Endometrial microvascular endothelial cells (primary cell): ENCODE results near the gene BLOC1S5. TPM values are rescaled to one million over a fixed set of nuclear protein-coding genes. Genes with fewer than 3 reads are reported as not detected.

Experiments
- in situ Hi-C: cut with HindIII; loops from 2 replicates; pipeline ENCODE4 v1.10.0; 2017; ENCODE audit warnings: low sequenced_read_pairs, low pct_unique_long_range_greater_than_20kb; ENCODE audit errors: inconsistent ontology term
- total RNA-seq: library from RNA; depleted of rRNA; stranded (reverse); fragments of >200 nt; gene quantifications from one replicate; pipeline ENCODE4 v1.2.3, GENCODE V29; 2015; ENCODE audit errors: inconsistent ontology term

Gene BLOC1S5
- total RNA-seq, 1 donor from 2014 or later = 9.9 TPM

DNA sequence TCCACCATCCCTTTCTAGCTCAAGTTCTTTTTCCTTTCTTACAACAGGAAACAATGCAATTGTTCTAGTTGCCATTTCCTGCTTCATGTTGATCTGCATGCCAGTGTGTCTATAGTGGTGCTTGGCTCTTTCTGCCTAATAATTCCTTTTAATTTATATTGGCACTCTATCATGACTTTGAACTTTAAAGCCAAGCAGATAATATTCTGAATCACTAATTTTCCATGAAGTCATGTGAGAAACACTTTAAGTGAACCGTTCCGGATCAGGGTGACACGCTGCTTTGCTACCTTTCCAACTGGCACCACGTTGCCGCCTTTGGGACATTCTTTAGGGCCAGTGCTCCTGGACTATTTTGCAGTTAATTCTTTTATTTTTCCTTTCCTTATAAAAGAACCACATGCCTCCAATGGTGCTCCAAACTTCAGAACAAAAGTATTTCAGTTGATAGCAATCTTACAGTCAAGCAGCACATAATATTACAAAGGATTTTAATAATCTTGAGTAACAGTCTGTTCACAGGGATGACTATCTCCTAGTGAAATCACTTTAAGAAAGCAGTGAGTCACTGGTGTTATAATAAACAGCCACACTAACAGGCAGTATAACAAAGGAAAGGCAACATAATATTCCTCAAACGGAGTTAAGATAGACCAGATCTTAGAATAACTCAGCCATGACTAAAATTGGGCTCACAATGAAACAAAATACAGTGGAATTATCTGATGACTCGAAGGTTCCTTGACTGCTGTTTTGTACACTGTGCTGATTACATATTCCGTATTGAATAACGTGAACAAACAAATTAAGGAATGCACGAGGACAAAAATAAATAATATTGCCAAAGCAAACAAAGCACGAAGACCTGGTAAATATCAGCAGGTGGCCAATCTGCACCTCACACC is 19.0 kb upstream of the BLOC1S5 start:
- in situ Hi-C loops = no loop called here

- in situ Hi-C loops = no loop called here
Measured at GRCh38 chr6:8082572-8082953, 18.4 kb upstream of the BLOC1S5 start.

DNA sequence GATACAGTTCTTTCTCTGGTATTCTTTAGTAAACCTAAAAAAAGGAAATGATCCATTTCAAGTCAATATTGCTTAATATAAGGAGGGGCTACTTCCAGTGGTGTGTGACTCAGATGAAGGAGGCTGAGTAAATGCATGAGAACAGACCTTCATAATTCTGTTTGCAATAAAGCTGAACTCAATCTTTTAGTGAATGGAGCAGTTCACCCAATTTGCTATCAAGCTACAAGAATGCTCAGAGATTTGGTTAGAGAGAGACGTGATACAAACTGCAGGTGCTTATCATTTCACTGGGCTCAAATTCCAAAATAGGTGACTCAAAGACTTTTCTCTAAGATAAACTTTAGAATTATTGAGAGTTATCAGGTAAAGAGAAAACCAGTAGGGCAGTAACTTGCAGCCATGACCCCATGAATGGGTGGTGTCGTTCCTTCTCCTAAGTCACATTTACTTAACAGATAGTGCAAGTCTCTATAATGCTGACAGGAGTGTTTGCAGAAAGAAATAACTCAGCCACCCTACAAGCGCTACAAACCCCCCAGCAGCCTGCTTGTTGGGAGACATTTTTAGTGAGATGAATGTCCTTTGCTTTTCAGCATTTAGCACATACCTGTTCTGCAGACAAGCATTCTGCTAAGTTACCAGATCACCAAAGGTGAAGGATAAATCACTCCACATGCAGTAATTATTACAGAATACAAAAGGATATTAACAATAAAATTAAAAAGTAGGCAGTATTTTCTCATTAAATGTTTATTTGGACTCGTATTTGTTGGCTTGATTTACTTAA is 16.4 kb upstream of the BLOC1S5 start:
- in situ Hi-C loops = no loop called here

- in situ Hi-C loops = no loop called here
Measured at GRCh38 chr6:8079126-8079525, 14.9 kb upstream of the BLOC1S5 start.

DNA sequence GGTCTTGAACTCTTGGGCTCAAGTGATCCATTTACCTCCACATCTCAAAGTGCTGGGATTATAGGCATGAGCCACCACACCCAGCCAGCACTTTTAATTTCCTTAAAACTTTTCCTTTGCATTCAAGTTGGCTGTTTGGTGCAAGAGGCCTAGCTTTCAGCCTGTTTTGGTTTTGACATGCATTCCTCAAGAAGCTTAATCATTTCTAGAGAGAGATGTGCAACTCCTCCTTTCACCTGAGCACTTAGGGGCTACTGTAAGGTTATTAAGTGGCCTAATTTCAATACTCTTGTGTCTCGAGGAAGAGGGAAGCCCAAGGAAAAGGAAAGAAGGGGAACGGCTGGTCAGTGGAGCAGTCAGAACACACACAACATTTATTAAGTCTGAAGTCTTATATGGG is 13.8 kb upstream of the BLOC1S5 start:
- in situ Hi-C loops = no loop called here

DNA sequence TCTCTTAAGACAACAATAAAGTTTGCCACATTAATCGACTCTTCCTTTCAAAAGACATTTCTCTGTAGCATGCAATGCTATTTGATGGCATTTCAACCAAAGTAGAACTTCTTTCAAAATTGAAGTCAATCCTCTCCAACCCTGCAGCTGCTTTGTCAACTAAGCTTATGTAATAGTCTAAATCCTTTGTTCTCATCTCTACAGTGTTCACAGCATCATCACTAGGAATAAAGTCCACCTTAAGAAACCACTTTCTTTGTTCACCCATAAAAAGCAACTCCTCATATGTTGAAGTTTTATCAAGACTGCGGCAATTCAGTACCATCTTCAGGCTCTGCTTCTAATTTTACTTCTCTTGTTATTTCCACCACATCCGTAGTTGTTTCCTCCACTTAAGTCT is 11.5 kb upstream of the BLOC1S5 start:
- in situ Hi-C loops = no loop called here

DNA sequence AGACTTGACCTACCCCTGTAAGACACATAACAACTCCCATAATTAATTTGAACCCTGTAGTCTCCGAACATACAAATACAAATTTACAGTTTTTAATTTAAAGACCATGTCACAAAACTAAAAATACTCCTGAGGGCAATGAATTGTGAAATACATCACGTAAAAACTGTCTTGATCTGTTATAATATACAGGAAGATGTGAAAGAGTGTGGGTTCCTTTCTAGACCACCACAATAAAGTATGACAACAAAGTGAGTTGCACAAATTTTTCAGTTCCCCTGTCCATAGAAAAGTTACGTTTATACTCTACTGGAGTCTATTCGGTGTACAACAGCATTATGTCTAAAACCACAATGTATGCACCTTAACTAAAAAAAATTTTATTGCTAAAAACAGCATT is 11.0 kb upstream of the BLOC1S5 start:
- in situ Hi-C loops = no loop called here

DNA sequence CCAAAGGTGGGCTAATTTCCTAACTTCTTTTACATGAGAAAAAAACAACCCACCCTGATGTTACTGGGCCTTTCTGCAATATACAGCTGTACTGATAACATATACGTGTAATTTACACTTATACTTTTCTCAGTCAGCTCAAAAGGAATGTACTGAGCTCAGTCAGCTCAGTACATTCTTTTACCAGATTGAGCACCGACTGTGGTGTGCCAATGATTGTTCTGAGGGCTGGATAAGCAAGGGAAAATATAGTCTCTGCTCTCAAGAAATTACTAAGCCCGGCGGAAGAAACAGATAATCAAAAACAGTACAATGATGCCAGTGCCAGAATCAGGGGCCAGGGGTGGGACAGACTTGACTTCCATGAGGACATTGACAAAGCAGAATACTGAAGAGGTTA is 10.0 kb upstream of the BLOC1S5 start:
- in situ Hi-C loops = no loop called here

DNA sequence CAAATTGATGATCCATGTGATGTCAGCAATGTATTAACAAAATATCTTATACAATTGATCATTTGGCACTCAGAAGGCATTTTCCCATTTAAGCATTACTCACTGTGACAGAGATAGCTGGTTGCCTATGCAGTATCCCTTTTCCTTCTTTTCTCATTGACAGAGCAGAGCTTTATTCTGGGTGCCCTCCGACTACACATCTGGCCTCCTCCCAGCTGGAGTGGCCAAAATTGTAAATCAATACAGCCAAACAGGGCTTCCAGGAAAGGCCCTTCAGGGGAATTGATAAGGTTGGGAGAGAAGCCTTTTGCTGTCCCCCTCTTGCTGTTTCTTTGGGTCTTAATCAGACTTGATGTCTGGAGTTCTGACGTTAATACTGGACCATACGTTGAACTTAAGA is 9.6 kb upstream of the BLOC1S5 start:
- in situ Hi-C loops = no loop called here

- in situ Hi-C loops = no loop called here
Measured at GRCh38 chr6:8070718-8071117, 6.5 kb upstream of the BLOC1S5 start.

DNA sequence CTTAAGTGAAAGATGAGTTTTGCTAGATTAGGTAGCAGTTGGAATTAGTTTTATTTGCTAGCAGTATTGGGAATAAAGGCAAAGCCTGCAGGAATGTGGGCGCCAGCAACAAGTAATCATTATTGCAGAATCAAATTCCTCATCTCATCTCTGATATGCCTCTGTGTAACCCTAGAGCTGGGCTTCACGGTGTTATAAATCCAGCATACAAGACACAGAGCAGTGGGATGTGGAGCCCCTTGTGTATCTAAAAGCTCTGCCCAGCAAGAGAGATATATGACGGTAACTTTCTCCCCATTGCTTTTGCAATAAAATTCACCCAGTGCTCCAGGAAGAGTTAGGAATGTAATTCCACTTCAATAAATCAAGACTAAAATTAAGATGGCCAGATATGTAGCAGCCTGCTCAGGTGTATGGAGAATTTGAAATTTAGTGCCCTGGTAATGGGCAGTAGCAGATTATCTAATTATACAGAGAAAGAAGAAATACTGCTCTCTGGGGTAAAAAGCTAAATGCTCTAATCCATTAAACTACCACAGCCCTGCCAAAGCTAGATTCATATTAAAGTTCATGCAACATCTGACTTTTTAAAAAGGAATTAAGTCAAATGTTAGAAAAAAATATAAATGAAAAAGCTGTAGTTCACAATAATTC is 5.6 kb upstream of the BLOC1S5 start:
- in situ Hi-C loops = no loop called here

GRCh38 chr6:8069151-8069550 is 5.0 kb upstream of the BLOC1S5 start:
- in situ Hi-C loops = no loop called here

DNA sequence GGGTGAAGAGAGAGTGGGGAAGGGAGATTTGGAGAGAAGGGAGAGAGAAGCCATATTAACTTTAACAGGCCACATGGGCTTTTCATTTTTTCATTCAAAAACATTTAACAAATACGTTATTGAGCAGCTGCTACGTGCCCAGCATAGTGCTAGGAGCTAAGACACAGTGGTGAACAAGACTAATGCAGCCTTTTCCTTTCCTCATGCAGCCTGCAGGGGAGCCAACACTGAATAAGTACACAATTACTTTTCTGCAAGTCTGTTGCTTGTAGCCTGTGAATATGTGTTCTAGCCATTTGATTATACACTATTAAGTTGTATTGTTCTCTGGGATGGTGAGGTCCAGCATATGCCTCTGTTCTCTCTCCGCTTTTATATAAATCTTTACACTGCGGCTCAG is 1.9 kb upstream of the BLOC1S5 start:
- in situ Hi-C loops = no loop called here

GRCh38 chr6:8065519-8065911 is 1.3 kb upstream of the BLOC1S5 start:
- in situ Hi-C loops = no loop called here

DNA sequence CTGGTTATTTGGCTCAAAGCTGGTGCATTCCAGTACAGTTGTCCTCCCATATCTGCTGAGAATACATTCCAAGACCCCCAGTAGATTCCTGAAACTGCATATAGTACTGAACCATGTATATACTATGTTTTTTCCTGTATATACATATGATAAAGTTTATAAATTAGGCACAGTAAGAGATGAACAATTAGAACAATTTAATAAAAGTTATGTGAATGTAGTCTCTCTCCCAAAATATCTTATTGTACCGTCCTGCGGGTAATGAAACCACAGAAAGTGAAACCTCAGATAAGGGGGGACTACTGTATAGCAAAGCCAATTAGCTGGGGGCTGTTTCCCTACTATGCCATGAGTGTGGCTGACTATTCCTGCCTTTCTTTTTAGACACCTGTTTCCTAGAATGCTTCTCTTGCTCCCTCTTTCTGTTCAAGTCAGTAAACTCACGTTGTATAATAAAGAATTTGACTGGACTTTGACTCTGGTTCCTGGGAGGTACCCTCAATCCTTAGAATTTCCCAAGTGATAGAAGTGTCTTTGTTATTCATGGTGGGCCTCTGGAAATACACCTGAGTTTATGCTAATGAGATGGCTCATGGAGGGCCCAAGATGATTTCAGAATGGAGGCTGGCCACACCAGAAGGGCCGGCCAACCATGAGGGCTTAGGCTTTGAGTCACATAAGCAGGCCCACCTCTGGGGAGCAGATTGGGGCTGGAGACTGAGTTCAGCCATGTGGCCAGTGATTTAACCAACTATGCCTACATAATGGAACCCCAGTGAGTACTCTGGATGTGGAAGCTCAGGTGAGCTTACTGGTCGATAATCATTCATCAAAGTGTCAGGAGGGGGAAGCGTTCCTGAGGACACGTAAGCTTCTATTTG is 689 bp upstream of the BLOC1S5 start:
- in situ Hi-C loops = no loop called here

DNA sequence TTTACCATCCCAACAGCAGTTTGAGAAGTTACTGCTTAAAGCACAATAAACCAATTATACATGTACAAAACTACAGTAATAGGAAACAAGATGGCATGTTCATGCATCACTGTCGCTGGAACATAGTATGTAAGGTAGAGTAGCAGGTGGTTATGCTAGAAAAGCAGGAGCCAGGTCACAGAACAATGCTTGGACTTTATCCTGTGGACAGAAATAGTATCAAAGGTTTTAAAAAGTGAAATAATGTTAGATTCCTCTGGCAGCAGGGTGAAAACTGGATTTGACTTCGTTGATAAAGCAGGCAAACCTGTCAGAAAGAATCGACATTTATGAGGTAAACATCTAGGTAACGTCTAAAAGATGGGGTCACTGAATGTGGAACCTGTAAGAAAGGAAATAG is 2.5 kb downstream of the BLOC1S5 start:
- in situ Hi-C loops = no loop called here

GRCh38 chr6:8060346-8060745 is 3.8 kb downstream of the BLOC1S5 start:
- in situ Hi-C loops = no loop called here

DNA sequence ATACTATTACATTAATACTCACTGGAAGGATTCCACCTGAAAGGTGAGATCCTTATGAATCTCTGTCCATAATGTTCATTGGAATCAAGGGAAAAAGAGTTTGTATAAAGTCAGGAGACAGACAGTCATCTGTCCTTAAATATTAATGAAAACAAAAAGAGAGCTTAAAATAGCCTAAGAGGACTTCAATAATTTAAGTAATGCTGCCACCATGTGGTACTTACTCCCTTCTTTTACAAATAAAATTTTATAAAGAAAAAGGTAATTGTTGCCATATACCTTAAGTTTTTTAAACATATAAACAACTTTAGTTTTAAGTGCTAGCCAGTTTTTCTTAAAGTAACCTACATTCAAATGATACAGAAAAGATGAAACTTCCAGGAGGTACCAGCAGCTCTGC is 5.1 kb downstream of the BLOC1S5 start:
- in situ Hi-C loops = no loop called here

- in situ Hi-C loops = no loop called here
Measured at GRCh38 chr6:8057793-8058192, 6.4 kb downstream of the BLOC1S5 start.
